ENCODE data around the gene ZNF594. TPM values are rescaled to one million over a fixed set of nuclear protein-coding genes. Genes with fewer than 3 reads are reported as not detected.
"Not testable (repeated sequence)": the region's sequence is repeated elsewhere in the genome, so short reads cannot be mapped to it uniquely, and the experiment has no call there.

The ZNF594 gene
- total RNA-seq, 1 donor from 2014 or later = 2.9 TPM

- no peak for TF ChIP-seq CTCF (IDR thresholded peaks at IDR 0.05; ENCODE audit: insufficient read depth, low read length, severe bottlenecking)
- FAIRE-seq = no peak
- Histone ChIP-seq H3K27me3 (ENCODE audit: control insufficient read depth, insufficient read depth, low read length) (no peaks in the 10 kb centered on the region), H3K4me3 (ENCODE audit: low read depth, low read length) (no peak overlapping the region), H3K36me3 (ENCODE audit: control insufficient read depth, insufficient read depth, low read length) (no peaks in the 10 kb centered on the region)
- DNase-seq (ENCODE audit: low read depth) = no peak
Observed at GRCh38 chr17:5131146-5131715, 60.4 kb downstream of the ZNF594 start.

DNA sequence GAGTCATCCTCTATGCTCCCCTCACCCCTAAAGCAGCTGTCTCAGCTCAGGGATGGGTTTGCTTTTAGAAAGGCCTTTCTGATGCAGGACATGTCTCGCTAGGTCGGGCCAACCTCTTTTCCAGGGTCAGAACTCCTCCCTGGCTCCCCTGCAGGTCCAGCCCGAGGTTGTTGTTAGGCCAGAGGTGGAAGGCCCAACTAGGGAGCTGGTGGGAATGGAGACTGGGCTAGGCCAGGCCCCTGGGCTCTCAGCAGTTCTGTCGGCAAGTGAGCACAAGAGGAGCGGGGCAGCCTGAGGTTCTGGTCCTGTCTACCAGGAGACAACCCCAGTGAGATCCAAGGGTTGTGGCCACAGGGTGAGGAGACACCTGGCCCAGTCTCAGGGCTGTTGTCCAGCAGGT is 61.0 kb downstream of the ZNF594 start:
- not testable (repeated sequence) for FAIRE-seq; DNase-seq (ENCODE audit: low read depth); H3K36me3 ChIP-seq (ENCODE audit: control insufficient read depth, insufficient read depth, low read length); H3K4me3 ChIP-seq (ENCODE audit: low read depth, low read length); H3K27me3 ChIP-seq (ENCODE audit: control insufficient read depth, insufficient read depth, low read length)

DNA sequence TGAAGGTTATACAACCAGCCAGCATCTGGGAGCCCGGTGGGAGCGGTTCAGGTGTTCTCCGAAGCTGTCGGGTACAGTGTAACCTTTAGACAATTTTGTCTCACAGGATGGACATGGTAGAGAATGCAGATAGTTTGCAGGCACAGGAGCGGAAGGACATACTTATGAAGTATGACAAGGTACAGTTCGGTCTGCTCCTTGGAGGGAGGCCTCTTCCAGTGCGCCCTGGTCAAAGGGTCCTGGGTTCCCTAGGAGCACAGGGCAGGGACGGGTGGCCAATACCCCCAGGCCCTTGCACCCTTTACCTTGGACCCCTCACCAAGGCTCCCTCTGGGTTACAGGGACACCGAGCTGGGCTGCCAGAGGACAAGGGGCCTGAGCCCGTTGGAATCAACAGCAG is 61.4 kb downstream of the ZNF594 start:
- H3K36me3 ChIP-seq (ENCODE audit: control insufficient read depth, insufficient read depth, low read length); DNase-seq (ENCODE audit: low read depth); H3K27me3 ChIP-seq (ENCODE audit: control insufficient read depth, insufficient read depth, low read length); FAIRE-seq; H3K4me3 ChIP-seq (ENCODE audit: low read depth, low read length): not testable (repeated sequence)

GRCh38 chr17:5129770-5130169 is 61.9 kb downstream of the ZNF594 start:
- DNase-seq (ENCODE audit: low read depth); H3K36me3 ChIP-seq (ENCODE audit: control insufficient read depth, insufficient read depth, low read length); H3K4me3 ChIP-seq (ENCODE audit: low read depth, low read length); H3K27me3 ChIP-seq (ENCODE audit: control insufficient read depth, insufficient read depth, low read length); FAIRE-seq: not testable (repeated sequence)

Other genes starting within 250 kb of the ZNF594 start
- 440 and 907 TPM in 2 replicates for gene PFN1, start 243.3 kb downstream of the ZNF594 start, total RNA-seq
- 0.51 and 1.8 TPM in 2 replicates for gene ENO3, start 240.7 kb downstream of the ZNF594 start, total RNA-seq
- 40.5 and 64.0 TPM in 2 replicates for gene SPAG7, start 224.1 kb downstream of the ZNF594 start, total RNA-seq
- gene CAMTA2, start 204.2 kb downstream of the ZNF594 start, total RNA-seq = 4.7 and 5.9 TPM in 2 replicates
- gene INCA1, start 194.3 kb downstream of the ZNF594 start, total RNA-seq = 0.13 and 0.53 TPM in 2 replicates
- gene KIF1C, start 193.9 kb downstream of the ZNF594 start, total RNA-seq = 89.0 and 232 TPM in 2 replicates
- gene SLC52A1, start 156.4 kb downstream of the ZNF594 start, total RNA-seq = 0.26 and 0.53 TPM in 2 replicates
- 0.53 and 0.64 TPM in 2 replicates for gene ZFP3, start 113.4 kb downstream of the ZNF594 start, total RNA-seq
- 8.2 and 10.0 TPM in 2 replicates for gene ZNF232, start 80.0 kb downstream of the ZNF594 start, total RNA-seq
- not detected in 2 replicates for gene USP6, start 75.8 kb downstream of the ZNF594 start, total RNA-seq
- not detected in 2 replicates for gene SCIMP, start 43.0 kb upstream of the ZNF594 start, total RNA-seq
- gene RABEP1, start 90.4 kb upstream of the ZNF594 start, total RNA-seq = 38.5 and 41.1 TPM in 2 replicates
- 82.1 and 93.2 TPM in 2 replicates for gene NUP88, start 227.8 kb upstream of the ZNF594 start, total RNA-seq
- 36.6 and 50.5 TPM in 2 replicates for gene RPAIN, start 228.3 kb upstream of the ZNF594 start, total RNA-seq
- 394 and 541 TPM in 2 replicates for gene C1QBP, start 247.3 kb upstream of the ZNF594 start, total RNA-seq

All from bronchial epithelial cell (primary cell).